Measurements from ENCODE around the gene PNMA8B.
"Not testable (repeated sequence)": the region's sequence is repeated elsewhere in the genome, so short reads cannot be mapped to it uniquely, and the experiment has no call there.

Gene PNMA8B

DNA sequence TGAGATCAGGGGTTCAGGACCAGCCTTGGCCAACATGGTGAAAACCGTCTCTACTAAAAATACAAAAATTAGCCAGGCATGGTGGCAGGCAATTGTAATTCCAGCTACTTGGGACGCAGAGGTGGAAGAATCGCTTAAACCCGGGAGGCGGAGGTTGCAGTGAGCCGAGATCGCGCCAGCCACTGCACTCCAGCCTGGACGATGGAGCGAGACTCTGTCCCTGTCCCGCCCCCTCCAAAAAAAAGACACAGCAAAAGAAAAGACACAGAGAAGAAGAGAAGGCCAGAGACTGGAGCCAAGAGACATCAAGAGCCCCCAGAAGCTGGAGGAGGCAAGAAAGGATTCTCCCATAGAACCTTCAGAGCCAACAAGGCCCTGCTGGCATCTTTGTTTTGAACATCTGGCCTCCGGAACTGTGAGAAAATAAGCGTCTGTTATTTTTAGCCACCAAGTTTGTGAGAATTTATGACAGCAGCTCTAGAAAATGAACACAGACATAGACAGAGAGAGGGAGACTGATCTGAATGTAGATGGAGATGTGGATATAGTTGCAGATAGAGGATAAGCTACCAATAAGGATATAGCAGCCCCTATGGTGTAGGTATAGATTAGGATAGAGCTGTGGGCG lies 25.7 kb upstream of the PNMA8B start:
- H3K9me3 ChIP-seq (ENCODE audit: control insufficient read depth, insufficient read depth, low read length), result no peaks in the 10 kb centered on the region
- H3K4me1 ChIP-seq (ENCODE audit: insufficient read depth, low read length), result peaks cover 3% of the 10 kb centered on the region
- H3K36me3 ChIP-seq (ENCODE audit: insufficient read depth, low read length), result no peaks in the 10 kb centered on the region
- no peak overlapping the region for H3K9ac ChIP-seq (ENCODE audit: low read depth, low read length)

DNA sequence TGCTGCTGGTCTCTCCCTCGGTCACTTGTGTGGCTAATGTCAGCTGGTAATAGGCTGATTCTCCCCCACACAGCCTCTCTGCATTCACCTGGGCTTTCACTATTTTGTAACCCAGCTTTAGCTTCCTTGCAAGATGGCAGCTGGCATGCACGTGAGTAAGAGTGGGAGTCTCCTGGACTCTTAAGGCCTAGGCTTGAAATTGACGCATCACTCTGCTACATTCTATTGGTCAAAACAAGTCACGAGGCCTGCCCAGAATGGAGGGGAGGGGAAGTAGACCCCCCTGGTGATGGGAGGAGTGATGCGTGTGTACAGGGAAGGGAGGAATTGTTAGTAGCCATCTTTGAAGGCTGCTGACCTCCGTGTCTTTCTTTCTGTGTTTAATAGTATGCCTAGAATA lies 24.9 kb upstream of the PNMA8B start:
- H3K36me3 ChIP-seq (ENCODE audit: insufficient read depth, low read length), result no peaks in the 10 kb centered on the region
- peaks cover 3% of the 10 kb centered on the region for H3K4me1 ChIP-seq (ENCODE audit: insufficient read depth, low read length)
- H3K9ac ChIP-seq (ENCODE audit: low read depth, low read length), result no peak overlapping the region
- H3K9me3 ChIP-seq (ENCODE audit: control insufficient read depth, insufficient read depth, low read length), result no peaks in the 10 kb centered on the region

GRCh38 chr19:46517471-46517870 lies 21.8 kb upstream of the PNMA8B start:
- Histone ChIP-seq H3K9me3 (ENCODE audit: control insufficient read depth, insufficient read depth, low read length) (no peaks in the 10 kb centered on the region), H3K9ac (ENCODE audit: low read depth, low read length) (no peak overlapping the region), H3K36me3 (ENCODE audit: insufficient read depth, low read length) (no peaks in the 10 kb centered on the region), H3K4me1 (ENCODE audit: insufficient read depth, low read length) (peaks cover 3% of the 10 kb centered on the region)

DNA sequence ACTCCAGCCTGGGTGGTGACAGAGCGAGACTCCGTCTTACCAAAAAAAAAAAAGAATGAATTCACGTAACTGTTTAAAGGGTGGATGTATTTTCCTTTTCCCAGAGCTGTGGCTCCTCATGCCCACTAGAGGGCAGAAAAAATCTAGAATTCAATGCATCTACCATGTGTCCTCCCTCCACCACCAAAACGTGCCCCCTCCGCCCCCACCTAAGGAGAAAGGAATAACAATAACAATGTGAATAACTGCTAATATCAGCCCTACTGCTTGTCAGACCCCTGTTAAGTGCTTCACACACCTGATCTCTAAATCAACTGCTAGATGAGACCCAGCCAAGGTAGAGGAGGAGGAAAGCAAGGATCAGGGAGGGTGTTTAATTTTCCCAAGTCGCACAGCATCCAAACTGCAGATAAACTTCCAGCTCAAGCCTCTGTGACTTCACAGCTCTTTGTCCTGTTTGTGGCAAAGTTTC lies 20.2 kb upstream of the PNMA8B start:
- peaks cover 4% of the 10 kb centered on the region for H3K9me3 ChIP-seq (ENCODE audit: control insufficient read depth, insufficient read depth, low read length)
- peaks cover 3% of the 10 kb centered on the region for H3K4me1 ChIP-seq (ENCODE audit: insufficient read depth, low read length)
- H3K9ac ChIP-seq (ENCODE audit: low read depth, low read length), result no peak overlapping the region
- no peaks in the 10 kb centered on the region for H3K36me3 ChIP-seq (ENCODE audit: insufficient read depth, low read length)

DNA sequence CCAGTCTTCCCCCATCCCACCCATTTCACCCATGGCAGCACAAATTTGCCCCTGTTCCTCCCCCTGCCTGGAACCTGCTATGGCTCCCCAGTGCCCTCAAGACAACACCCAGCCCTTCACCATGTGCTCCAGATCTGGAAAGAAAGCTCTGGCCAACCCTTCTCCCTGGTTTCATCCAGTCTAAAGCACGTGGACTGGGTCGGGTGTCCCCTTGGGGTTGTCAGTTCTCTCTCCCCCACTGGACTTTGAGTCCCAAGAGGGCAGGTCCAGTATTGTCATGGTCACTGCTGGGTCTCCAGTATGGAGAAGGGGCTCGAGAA lies 19.6 kb upstream of the PNMA8B start:
- Histone ChIP-seq H3K36me3 (ENCODE audit: insufficient read depth, low read length) (no peaks in the 10 kb centered on the region), H3K4me1 (ENCODE audit: insufficient read depth, low read length) (no peaks in the 10 kb centered on the region; the same call in 1 of the 2 replicates), H3K9me3 (ENCODE audit: control insufficient read depth, insufficient read depth, low read length) (peaks cover 4% of the 10 kb centered on the region), H3K9ac (ENCODE audit: low read depth, low read length) (no peak overlapping the region)

DNA sequence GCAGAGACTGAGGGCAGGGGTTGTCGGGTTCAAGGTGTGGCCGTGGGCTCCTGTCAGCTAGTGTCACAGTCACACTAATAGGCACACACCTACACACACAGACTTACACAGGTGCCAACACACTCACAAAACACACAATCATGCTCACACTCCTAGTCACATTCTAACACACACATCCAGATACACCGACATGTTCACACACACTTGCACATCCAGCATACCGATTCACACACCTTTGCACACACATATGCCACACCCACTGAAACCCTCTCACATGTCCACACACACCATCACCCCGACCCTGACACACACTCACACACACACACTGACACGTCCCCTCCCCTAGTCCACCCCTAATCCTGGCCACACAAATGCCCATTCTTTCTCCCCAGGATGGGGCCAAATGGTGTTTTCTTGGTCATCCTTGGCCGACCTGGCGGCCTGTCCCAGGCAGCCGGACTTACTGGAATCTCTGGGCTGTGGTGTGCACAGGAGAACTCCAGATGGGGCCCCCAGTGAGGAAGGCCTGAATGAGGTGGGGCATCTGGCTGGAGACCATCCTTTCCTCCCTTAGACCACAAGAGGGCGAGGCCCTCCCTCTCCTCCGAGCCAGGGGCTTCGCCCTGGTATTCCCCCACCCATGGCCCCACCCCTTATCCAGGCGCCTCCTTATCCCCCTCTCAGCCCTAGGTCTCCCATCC lies 19.1 kb upstream of the PNMA8B start:
- no peak overlapping the region for H3K9ac ChIP-seq (ENCODE audit: low read depth, low read length)
- H3K9me3 ChIP-seq (ENCODE audit: control insufficient read depth, insufficient read depth, low read length), result peaks cover 4% of the 10 kb centered on the region
- H3K4me1 ChIP-seq (ENCODE audit: insufficient read depth, low read length), result no peaks in the 10 kb centered on the region
- no peaks in the 10 kb centered on the region for H3K36me3 ChIP-seq (ENCODE audit: insufficient read depth, low read length)

DNA sequence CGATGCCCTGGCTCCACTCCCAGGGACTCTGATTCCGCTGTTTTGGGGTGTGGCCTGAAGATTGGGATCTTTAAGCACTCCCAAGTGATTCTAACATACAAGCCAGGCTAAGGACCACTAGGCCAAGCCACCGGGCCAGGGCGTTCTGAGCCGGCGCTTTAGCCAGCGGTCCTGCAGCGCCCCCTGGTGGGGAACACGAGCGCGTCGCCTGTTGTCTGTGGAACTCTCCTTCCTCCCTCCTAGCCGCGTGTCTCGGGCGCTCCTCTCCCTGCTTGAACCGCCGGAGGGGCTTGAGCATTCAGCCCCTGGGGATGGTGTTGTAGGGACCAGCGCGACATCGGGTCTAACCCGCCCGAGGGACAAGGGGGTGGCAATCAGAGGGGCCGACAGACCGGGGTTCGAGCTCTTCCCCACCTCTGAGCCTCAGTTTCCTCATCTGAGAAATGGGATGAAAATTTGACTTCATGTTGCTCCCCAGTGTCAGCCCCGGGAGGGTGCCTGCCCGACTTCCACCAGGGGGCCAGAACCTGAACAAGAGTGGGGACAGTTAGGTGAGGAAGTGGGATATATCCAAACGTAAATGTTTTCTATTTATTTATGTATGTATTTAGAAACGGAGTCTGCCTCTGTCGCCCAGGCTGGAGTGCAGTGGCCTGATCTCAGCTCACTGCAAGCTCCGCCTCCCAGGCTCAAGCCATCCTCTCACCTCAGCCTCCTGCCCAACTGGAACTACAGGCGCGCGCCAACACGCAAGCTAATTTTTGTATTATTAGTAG lies 18.0 kb upstream of the PNMA8B start:
- no peaks in the 10 kb centered on the region for H3K36me3 ChIP-seq (ENCODE audit: insufficient read depth, low read length)
- H3K9ac ChIP-seq (ENCODE audit: low read depth, low read length), result no peak overlapping the region
- no peaks in the 10 kb centered on the region for H3K4me1 ChIP-seq (ENCODE audit: insufficient read depth, low read length)
- H3K9me3 ChIP-seq (ENCODE audit: control insufficient read depth, insufficient read depth, low read length), result peaks cover 4% of the 10 kb centered on the region

DNA sequence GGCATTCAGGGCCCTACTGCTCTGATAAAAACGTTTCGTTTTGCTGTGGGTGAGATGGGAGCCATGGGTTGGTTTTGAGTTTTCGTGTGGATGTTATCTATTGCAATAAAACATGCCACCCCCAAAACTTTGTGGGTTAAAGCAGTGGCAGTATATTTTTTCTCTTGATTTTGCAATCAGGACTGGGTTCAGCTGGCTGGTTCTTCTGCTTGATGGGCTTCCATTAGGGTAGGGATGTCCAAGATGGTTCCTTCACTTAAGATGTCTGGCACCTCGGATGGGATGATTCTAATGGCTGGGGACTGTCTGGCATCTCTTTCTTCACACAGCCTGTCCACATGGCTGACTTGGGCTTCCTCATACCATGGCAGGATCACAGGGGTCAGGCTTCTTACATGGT lies 15.6 kb upstream of the PNMA8B start:
- Histone ChIP-seq H3K9me3 (ENCODE audit: control insufficient read depth, insufficient read depth, low read length) (peaks cover 4% of the 10 kb centered on the region), H3K9ac (ENCODE audit: low read depth, low read length) (no peak overlapping the region), H3K4me1 (ENCODE audit: insufficient read depth, low read length) (no peaks in the 10 kb centered on the region), H3K36me3 (ENCODE audit: insufficient read depth, low read length) (no peaks in the 10 kb centered on the region)

GRCh38 chr19:46508206-46508605 lies 12.5 kb upstream of the PNMA8B start:
- Histone ChIP-seq H3K9ac (ENCODE audit: low read depth, low read length) (no peak overlapping the region), H3K4me1 (ENCODE audit: insufficient read depth, low read length) (no peaks in the 10 kb centered on the region), H3K9me3 (ENCODE audit: control insufficient read depth, insufficient read depth, low read length) (peaks cover 4% of the 10 kb centered on the region), H3K36me3 (ENCODE audit: insufficient read depth, low read length) (no peaks in the 10 kb centered on the region)

GRCh38 chr19:46503848-46504453 lies 8.3 kb upstream of the PNMA8B start:
- Histone ChIP-seq H3K9me3 (ENCODE audit: control insufficient read depth, insufficient read depth, low read length) (no peaks in the 10 kb centered on the region), H3K9ac (ENCODE audit: low read depth, low read length) (no peak overlapping the region), H3K4me1 (ENCODE audit: insufficient read depth, low read length) (no peaks in the 10 kb centered on the region), H3K36me3 (ENCODE audit: insufficient read depth, low read length) (no peaks in the 10 kb centered on the region)

DNA sequence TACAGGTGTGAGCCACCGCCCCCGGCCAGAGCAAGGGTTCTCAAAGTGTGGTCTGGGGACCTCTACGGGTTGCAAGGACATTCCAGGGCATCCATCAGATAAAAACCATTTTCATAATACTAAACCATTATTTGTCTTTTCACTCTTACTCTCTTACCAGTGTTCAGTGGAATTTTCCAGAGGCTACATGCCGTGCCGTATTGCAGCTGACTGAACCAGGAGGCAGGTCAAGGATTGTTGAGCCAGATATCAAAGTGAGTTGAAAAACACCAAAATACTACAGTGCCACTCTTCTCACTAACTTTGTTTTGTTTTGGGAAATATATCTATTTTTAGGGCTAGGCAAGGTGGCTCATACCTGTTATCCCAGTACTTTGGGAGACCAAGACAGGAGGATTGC lies 7.2 kb upstream of the PNMA8B start:
- H3K4me1 ChIP-seq (ENCODE audit: insufficient read depth, low read length), result no peaks in the 10 kb centered on the region
- H3K9ac ChIP-seq (ENCODE audit: low read depth, low read length), result no peak overlapping the region
- no peaks in the 10 kb centered on the region for H3K36me3 ChIP-seq (ENCODE audit: insufficient read depth, low read length)
- no peaks in the 10 kb centered on the region for H3K9me3 ChIP-seq (ENCODE audit: control insufficient read depth, insufficient read depth, low read length)

DNA sequence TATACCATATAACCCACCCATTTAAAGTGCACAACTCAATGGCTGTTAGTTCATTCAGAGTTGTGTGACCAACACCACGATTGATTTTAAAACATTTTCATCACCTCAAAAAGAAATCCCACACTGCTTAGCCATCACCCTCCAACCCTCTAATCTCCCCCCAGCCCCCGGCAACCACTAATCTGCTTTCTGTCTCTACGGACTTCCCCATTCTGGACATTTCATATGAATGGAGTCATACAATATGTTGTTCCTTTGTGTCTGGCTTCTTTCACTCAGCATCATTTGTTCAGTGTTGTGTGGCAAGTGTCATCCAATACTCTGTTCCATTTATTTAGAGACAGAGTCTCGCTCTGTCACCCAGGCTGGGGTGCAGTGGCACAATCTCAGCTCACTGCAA lies 4.0 kb upstream of the PNMA8B start:
- Histone ChIP-seq H3K36me3 (ENCODE audit: insufficient read depth, low read length) (no peaks in the 10 kb centered on the region), H3K9me3 (ENCODE audit: control insufficient read depth, insufficient read depth, low read length) (no peaks in the 10 kb centered on the region), H3K4me1 (ENCODE audit: insufficient read depth, low read length) (no peaks in the 10 kb centered on the region), H3K9ac (ENCODE audit: low read depth, low read length) (no peak overlapping the region)

DNA sequence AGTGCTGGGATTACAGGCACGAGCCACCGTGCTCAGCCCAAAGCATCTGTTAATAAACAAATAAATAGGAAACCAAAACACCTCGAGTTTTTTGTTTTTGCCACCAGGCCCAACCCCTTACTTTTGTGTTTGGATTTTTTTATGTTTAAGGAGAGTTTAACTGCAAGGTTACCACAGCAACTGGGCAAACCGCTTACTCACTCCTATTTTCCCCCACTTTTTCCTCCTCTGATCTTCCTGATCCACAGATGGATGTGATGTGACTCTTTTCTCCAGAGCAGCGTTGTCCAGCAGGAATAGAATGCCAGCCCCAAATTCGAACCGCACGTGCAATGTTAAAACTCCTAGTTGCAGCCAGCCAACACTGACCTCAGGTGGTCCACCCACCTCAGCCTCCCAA lies 2.1 kb upstream of the PNMA8B start:
- no peaks in the 10 kb centered on the region for H3K36me3 ChIP-seq (ENCODE audit: insufficient read depth, low read length)
- no peak overlapping the region for H3K9ac ChIP-seq (ENCODE audit: low read depth, low read length)
- no peaks in the 10 kb centered on the region for H3K4me1 ChIP-seq (ENCODE audit: insufficient read depth, low read length)
- no peaks in the 10 kb centered on the region for H3K9me3 ChIP-seq (ENCODE audit: control insufficient read depth, insufficient read depth, low read length)

GRCh38 chr19:46496886-46497285 lies 1.2 kb upstream of the PNMA8B start:
- H3K36me3 ChIP-seq (ENCODE audit: insufficient read depth, low read length); H3K9ac ChIP-seq (ENCODE audit: low read depth, low read length); H3K9me3 ChIP-seq (ENCODE audit: control insufficient read depth, insufficient read depth, low read length); H3K4me1 ChIP-seq (ENCODE audit: insufficient read depth, low read length): not testable (repeated sequence)
